HEK293T (cell line): ENCODE measurements around the gene NEK5.

Experiments used
- ARNT ChIP-seq: fragments of 450-650 bp; IDR thresholded peaks from 2 replicates; pipeline ENCODE4 v1.6.1; 2017; ENCODE audit warnings: mild to moderate bottlenecking
- BHLHE40 ChIP-seq: fragments of 450-650 bp; IDR thresholded peaks from 2 replicates; pipeline ENCODE4 v1.6.1; 2016; ENCODE audit warnings: mild to moderate bottlenecking, moderate library complexity, borderline replicate concordance
- ELF4 ChIP-seq: fragments of 450-650 bp; IDR thresholded peaks from 2 replicates; pipeline ENCODE4 v1.6.1; 2017; ENCODE audit warnings: antibody characterized with exemption
- FOXA1 ChIP-seq: fragments of 450-650 bp; IDR thresholded peaks from 2 replicates; pipeline ENCODE4 v1.6.1; 2016; ENCODE audit warnings: mild to moderate bottlenecking
- FOXK2 ChIP-seq: fragments of 450-650 bp; IDR thresholded peaks from 2 replicates; pipeline ENCODE4 v1.6.1; 2016; ENCODE audit warnings: mild to moderate bottlenecking
- FOXM1 ChIP-seq: fragments of 450-650 bp; IDR thresholded peaks from 2 replicates; pipeline ENCODE4 v1.6.1; 2017; ENCODE audit warnings: mild to moderate bottlenecking, borderline replicate concordance
- HDGF ChIP-seq: fragments of 450-650 bp; IDR thresholded peaks from 2 replicates; pipeline ENCODE4 v1.6.1; 2017; ENCODE audit warnings: antibody characterized with exemption, borderline replicate concordance
- L3MBTL2 ChIP-seq: fragments of 450-650 bp; conservative IDR thresholded peaks from 2 replicates; pipeline ENCODE4 v1.6.1; 2016; ENCODE audit warnings: mild to moderate bottlenecking
- SP1 ChIP-seq: fragments of 450-650 bp; IDR thresholded peaks from 2 replicates; pipeline ENCODE4 v1.6.1; 2017
- SUZ12 ChIP-seq: fragments of 450-650 bp; IDR thresholded peaks from 2 replicates; pipeline ENCODE4 v1.6.1; 2016; ENCODE audit warnings: mild to moderate bottlenecking
- TARDBP ChIP-seq: fragments of 450-650 bp; IDR thresholded peaks from 2 replicates; pipeline ENCODE4 v1.6.1; 2016
- ZNF384 ChIP-seq: fragments of 450-650 bp; IDR thresholded peaks from 2 replicates; pipeline ENCODE4 v1.6.1; 2016
- TF ChIP-seq, protein P1 (sequence below): fragments of 450-650 bp; IDR thresholded peaks from 2 replicates; pipeline ENCODE4 v1.6.1; 2016

DNA sequence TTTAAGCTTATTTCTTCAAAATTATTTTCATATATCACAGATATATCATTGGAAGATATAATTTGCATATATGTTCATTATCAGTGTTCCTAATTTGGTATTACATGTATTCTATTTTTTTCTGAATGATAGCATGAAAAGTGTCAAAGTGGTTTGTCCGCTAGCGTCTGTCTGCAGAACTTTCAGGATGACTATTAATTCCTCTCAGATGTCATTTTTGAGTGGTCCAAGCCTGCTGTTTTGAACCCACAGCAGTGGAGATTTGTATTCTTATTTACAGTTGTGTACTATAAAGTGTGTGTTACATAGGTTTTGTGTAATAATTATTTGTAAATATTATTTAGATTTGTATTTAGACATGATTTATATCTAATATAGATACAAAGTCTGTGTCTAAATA, 95.8 kb downstream of the NEK5 start:
- TF ChIP-seq FOXM1, result no peak
- TF ChIP-seq L3MBTL2, result no peak
- no peak for TF ChIP-seq SUZ12
- TF ChIP-seq FOXA1, result no peak
- TF ChIP-seq ELF4, result no peak
- no peak for TF ChIP-seq BHLHE40
- no peak for TF ChIP-seq TARDBP
- TF ChIP-seq FOXK2, result no peak
- no peak for TF ChIP-seq SP1
- TF ChIP-seq ZNF384, result no peak
- TF ChIP-seq HDGF, result no peak
- TF ChIP-seq, protein P1, sequence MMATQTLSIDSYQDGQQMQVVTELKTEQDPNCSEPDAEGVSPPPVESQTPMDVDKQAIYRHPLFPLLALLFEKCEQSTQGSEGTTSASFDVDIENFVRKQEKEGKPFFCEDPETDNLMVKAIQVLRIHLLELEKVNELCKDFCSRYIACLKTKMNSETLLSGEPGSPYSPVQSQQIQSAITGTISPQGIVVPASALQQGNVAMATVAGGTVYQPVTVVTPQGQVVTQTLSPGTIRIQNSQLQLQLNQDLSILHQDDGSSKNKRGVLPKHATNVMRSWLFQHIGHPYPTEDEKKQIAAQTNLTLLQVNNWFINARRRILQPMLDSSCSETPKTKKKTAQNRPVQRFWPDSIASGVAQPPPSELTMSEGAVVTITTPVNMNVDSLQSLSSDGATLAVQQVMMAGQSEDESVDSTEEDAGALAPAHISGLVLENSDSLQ, result no peak
- no peak for TF ChIP-seq ARNT
